ENCODE measurements around the gene SYAP1.
"Not testable (repeated sequence)": the region's sequence is repeated elsewhere in the genome, so short reads cannot be mapped to it uniquely, and the experiment has no call there.

Gene SYAP1

DNA sequence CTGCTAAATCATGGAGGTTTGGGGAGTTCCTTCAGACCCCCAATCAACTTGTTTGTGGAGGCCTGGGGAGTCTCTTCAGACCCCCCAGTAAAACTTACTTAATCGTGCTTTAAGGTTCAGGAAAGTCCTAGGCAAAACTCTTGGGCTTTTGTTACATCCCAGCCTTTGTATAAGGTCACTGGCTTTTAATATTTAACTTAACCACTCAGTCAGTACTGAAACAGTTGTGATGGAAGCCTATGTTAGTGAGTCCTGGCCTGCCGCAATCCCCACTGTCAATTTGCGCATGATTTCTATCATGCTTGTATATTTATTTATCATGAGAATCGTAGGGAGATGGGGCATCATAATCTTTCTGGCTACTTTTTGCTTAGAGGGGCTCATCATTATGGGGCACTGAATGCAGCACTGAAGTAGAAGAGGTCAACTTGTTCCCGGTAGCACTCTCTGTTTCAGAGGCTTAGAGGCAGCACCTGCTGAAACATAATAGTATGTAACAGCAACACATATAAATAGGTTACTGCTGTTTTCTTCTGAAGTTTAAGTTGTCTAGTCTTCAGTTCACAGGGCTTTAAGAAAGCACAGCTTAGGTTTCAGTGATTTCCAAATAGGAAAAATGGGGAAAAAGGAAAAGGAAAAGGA lies 7.1 kb downstream of the SYAP1 start:
- not testable (repeated sequence) for DNase-seq

DNA sequence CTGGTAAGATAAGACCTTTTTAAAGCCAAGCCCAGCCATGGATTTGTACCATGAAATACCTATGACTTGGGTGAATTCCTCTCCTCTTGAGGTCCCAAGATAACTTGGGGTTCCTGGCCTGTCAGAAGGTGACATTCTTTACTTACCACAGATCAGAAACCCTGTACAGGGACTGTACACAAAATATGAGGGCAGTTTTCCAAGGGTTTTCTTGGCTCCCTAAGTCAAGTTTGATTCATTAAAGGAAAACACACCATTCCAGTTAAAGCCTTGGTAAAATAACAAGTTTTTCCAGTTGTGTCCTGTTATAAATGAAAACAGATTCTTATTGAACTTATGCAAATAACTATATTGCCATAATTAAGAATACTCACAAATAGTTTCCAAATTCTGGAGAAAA lies 8.2 kb downstream of the SYAP1 start:
- no peak for DNase-seq

DNA sequence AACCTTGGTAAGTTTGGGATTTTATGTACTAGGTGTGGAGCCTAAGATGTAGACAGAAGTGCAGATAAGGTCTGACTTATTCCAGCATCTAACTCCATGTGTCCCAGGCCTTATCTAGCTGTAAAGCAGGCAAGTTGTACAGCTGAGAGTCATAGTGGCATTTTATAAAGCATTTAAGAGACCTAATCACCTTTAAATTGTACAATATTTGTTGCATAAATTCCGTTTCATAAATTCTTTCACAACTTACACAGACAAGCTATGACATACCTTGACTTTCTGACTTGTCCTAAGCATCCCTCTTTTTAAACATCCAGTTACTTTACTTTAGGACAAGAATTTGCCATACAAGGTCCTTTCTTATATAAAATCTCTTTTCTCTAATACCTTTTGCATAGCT lies 11.0 kb downstream of the SYAP1 start:
- no peak for DNase-seq

DNA sequence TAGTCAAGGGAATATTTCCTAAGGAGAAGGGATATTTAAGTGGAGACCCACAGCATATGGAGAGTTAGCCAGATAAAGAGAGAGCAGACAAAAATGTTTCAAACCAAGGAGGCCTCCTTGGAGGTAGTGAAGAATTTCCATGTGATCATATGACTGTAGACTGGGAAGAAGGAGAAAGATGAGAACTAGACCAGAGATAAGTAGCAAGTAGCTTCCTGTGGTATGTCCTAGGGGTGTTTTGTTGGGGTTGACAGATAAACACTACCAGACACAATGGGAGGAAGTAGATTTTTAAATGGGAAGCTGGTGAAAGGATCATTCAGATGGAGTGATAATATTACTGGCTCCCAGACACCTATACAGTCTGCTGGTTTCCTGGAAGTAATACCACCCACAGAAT lies 13.6 kb downstream of the SYAP1 start:
- DNase-seq = no peak

DNA sequence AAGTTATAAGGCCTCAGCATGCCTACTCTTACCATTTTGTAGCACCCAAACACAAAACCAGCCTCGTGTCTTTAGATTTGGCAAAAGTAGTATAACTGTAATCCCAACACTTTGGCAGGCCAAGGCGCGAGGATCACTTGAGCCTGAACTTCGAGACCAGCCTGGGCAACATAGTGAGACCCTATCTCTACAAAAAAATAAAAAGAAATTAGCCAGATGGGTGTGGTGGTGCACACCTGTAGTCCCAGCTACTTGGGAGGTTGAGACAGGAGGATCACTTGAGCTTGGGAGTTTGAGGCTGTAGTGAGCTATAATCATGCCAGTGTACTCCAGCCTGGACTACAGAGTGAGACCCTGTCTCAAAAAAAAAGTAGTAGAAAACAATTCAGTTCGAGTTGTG lies 17.6 kb downstream of the SYAP1 start:
- DNase-seq = no peak

DNA sequence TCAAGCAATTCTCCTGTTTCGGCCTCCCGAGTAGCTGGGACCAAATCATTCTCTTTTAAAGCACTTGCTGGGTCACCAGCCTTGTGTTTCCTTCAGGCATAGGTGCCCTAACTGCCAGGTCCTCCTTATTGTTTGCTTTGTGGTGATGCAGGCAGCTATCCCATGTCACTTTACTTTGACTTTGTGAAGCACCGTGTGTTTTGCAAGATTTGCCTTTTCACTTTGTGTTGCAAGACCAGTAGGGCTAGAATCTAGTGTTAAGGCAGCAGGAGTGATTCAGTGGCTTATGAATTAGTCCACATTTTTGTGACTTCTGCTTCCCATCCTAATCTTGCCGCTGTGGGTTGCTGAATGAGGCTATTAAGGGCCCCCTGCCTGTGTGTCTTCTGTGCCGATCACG lies 20.2 kb downstream of the SYAP1 start:
- DNase-seq = no peak

DNA sequence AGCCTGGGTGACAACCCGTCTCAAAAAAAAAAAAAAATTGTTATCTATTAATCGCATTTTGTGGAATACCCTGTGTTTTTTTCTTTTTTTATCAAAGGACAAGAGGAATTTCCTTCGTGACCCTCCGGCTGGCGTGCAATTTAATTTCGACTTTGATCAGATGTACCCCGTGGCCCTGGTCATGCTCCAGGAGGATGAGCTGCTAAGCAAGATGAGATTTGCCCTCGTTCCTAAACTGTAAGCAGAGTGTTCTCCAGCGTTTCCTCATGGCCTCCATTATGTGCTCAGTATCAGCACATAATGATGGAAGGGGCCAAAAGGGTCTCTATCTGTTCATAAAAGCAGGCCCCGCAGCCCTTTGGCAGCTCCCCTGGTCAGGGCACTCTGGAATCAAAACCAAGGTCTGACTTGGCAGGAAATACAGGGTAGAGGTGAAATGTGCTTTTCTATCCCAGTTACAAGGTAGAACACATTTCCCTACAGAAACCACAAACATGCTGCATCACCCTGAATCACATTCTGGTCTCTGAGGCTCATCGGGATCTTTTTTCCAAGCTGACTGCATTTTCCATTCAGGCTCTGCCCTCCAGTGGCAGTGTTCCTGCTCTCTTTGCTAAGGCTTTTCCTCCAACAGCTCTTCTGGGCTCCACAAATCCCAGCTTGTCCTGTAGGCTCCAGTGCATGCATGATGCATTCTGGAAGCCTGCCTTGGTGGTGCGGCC lies 24.4 kb downstream of the SYAP1 start:
- DNase-seq = no peak

DNA sequence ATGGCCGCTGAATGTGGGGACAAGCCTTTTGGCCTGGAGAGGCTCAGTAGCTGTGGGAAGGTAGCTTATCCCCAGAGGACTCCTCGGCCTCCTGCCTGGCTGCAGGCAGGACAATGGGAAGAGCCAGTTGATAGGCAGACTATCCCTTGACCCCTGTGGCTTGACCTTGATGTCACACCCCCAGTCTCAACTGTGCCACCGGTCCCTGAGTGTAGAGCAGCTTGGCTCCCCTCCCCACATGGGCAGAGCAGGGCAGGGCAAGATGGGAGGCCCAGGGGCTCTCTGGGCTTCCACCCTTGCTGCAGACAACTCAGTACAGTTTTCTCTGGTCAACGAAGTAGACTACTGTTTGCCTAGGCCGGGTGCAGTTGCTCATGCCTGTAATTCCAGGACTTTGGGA lies 25.7 kb downstream of the SYAP1 start:
- DNase-seq = no peak

DNA sequence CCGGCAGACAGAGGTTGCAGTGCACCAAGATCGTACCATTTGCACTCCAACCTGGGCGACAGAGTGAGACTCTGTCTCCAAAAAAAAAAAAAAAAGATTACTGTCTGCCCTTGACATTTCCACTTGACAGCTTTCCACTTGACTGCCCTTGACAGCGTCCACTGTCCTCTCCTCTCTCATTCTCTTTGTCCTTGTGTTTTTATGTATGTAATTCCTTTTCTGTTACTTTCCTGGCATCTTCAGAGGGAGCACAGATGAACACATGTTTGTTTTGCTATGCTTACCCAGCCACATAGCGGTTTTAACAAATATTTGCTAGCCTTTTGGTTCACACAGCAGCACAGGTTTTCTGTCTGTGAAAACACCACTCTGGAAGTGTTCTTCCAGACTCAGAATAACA lies 26.2 kb downstream of the SYAP1 start:
- no peak for DNase-seq

DNA sequence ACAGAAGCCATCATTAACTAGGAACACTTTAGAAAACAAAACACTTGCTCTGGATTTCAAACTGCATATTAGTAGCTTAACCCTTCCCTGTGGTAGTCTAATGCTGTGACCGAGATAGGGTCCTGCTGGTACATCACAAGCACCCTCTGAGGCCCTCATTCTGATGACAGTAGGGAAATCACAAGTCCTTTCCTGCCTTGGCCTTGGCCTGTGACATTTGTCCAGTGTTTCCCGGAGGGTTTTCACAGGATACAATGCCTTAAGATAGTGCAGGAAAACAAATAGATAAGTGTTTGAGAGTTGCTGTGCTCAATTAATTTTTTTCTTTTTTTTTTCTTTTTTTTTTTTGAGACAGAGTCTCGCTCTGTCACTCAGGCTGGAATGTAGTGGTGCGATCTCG lies 29.0 kb downstream of the SYAP1 start:
- DNase-seq = no peak

DNA sequence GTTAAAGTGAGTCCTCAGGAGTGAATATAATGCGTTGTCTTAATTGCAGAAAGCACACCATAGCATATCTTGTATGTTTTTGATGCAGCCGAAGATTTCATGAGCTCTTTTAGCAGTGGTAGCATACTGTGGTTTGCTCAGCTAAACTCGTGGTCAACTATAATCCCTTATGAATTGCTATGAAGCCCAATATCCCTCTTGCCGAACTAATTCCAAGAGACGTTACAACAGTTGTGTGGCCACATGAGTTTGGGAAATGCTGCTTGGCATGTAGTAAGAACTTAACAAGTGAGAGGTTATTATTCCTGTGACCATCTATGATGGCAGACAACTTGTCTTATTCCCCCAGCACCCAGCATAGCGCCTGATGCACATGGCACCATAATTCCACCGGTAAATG lies 30.7 kb downstream of the SYAP1 start:
- no peak for DNase-seq

DNA sequence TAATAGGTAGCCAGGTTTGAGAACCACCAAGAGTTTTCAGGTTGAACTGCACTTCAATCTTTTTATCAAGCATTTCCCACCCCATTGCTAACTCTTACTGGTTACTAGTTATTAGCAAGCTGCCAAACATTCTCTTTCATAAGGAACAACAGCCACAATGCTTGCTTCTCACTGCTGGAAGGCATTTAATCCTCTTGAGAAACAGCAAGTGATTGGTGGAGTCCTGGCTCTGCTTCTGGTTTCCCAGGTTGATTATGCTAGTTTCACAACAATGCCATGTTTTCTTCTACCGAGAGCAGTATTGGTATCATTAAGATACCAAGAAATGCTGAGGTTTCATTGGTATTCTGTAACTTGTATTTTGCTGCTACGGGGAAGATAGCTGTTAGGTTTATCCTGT lies 34.6 kb downstream of the SYAP1 start:
- no peak for DNase-seq

DNA sequence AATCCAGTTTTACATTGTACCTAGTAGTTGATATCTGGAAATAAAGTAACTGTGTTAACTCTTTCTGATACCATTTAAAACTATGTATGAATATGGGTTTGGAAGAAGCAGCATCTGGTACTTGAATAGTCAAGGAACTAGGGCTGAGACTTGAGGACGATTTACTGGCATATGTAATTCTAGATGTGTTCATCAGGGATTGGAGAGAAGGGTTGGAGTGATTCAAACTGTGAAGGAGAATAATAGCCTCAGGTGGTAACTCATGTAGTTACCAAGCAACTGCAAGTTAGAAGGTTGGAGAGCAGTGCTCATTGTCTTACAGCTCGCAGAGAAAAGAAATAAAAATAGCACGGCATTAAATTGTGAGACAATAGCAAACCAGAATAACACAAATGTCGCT lies 37.3 kb downstream of the SYAP1 start:
- DNase-seq = no peak

DNA sequence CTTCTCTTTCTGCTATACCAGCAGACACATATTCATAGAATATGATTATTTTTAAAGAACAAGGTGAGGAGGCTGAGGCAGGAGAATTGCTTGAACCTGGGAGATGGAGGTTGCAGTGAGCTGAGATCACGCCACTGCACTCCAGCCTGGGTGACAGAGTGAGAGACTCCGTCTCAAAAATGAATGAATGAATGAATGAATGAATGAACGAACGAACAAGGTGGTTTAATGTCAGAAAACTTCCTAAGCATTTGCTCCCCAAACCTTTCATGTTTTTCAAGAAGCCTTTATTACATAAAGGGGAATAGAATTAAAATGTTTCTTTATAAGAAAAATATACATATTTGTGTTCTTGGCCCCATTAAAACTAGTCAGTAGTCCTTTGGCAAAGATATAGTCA lies 42.1 kb downstream of the SYAP1 start:
- DNase-seq = not testable (repeated sequence)

DNA sequence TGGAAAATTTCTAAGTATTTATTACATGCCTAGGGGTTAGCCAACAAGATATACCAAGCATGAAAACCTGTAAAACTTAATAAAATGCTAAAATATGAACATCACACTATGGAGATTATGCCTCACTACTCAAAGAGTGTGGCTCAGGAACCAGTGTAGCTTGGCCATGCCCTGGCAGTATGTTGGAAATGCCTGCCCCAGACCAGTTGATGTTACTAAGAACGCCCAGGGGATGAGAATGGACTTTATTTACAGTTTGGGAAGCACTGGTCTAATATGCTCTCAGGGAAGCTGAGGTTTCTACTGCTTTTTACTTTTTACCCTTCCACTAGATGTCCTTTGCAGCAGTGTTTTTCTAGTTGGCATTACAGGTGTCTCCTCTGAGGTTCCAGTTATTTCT lies 43.2 kb downstream of the SYAP1 start:
- no peak for DNase-seq

DNA sequence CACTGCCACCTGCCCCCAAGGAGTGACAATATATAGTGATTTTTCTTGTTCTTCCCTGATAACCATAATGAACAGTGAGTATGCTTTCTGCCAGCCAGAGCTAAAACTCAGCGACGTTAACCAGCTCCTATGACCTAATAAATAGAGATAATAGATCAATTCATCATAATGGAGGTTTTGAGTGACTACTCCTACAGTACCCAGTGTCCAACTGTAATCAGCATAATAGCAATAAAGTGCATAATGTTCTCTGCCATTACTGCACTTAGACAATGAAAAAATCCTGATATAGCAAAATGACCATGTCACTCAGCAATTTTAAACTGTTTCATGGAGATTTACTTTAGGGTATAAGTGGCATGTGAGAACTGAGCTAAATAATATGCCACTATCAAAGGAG lies 46.2 kb downstream of the SYAP1 start:
- DNase-seq = no peak

DNA sequence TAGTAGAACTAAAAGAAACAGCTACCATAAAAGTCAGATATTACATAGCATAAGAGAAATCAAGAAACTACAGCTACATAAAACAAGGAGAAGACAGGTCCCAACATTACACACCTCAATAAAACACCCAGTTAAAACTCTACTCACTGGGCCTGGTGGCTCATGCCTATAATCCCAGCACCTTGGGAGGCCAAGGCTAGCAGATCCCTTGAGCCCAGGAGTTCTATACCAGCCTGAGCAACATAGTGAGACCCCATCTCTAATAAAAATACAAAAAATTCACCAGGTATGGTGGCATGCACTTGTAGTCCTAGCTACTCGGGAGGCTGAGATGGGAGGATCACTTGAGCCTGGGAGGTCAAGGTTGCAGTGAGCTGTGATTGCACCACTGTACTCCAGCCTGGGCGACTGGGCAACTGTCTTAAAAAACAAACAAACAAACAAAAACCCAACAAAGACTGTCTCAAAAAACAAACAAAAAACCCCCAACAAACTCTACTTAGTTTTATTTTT lies 51.6 kb downstream of the SYAP1 start:
- DNase-seq = no peak

DNA sequence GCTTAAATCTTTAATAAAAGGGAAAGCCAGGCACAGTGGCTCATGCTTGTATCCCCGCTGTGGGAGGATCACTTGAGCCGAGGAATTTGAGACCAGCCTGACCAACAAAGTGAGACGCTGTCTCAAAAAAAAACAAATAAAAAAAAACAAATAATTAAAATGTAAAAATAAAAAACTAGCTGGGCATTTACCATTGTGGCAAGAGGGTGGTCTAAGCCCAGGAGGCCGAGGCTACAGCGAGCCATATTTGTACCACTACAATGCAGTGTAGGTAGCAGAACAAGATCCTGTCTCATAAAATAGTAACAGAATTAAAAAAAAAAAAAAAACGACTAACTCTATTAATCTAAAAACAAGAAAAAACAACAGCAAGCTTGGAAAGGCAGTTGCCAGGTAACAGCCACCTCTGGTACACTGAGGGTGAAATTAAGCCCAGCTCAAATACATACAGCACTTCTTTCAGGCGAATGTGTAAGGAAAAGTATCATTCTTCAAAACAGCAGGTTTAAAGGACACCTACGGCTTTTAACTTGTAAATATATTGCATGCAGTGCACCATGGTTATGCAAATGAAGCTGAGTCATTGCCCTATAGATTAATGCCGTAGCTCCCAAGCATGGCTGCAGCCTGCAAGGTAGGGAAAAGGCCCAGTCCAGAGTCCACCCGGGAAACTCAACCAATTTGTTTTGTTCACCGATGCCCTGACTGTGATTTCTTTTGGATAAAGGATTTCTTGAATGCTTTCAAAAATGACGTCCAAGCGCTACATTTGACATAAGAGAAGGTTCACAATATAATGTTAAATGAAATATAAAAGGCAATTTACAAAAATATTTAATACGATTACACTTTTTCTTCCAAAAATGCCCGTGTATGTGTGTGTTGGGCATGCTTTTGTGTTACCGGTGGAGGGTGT lies 52.3 kb downstream of the SYAP1 start:
- no peak for DNase-seq

DNA sequence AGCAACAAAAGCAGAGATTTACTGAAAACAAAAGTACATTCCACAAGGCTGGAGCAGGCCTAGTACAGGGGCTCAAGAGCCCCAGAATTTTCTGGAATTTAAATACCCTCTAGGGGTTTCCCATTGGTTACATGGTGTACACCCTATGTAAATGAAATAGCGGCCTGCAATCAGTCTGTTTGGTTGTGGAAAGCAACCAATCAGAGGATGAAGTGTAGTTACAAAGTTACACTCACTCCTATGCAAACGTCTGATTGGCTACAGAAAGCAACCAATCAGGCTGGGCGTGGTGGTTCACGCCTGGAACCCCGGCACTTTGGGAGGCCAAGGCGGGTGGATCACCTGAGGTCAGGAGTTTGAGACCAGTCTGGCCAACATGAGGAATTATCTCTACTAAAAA lies 53.0 kb downstream of the SYAP1 start:
- no peak for DNase-seq

DNA sequence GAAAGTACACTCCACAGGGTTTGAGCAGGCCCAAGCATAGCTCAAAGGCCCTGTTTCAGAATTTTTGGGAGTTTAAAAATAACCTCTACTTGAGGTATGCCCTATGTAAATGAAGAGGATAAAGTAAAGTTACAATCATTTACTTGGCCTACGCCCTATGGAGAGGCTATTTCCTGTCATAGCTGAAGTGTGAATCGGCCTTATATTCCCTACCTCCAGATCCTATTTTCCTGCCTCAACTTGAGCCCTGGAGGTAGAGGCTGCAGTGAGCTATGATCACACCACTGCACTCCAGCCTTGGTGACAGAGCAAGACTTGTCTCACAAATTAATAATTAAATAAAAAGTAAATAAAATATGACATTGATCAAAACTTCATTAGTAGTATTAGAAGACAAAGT lies 55.3 kb downstream of the SYAP1 start:
- no peak for DNase-seq

DNA sequence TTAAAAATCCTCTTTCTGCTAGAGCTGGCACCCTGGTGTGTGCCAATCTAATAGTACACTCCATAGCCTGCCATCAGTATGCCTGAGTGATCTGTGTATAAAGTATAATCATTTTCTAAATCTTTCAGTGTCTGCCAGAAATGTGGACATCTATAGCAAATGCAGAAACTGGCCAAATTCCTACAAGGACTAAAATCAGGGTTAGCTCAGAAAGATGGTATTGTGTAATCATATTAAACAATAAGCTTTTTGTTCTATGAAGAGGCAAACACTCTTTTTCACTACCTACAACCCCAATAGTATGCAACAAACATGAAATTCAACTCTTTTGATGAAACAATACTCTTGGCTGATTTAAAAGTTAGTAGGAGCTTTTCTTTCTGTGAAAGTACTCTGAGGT lies 59.1 kb downstream of the SYAP1 start:
- DNase-seq = no peak

DNA sequence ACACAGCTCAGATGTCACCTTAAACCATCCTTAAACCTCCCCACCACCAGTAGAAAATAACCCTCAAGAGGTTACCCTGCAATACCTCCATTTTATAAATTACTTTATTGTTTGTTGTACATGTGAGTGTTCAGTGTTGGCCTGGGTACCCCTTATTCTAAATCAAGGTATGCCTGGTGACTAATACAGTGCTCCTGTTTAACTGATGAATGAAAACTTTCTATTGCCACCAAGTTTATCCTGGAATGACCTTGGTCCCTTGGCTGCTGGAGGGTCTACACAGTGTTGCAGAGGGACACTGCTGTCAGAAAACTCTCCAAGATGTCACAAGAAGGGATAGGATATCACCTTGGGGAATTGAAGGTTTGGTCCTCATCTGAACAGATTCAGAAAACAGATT lies 59.6 kb downstream of the SYAP1 start:
- no peak for DNase-seq

DNA sequence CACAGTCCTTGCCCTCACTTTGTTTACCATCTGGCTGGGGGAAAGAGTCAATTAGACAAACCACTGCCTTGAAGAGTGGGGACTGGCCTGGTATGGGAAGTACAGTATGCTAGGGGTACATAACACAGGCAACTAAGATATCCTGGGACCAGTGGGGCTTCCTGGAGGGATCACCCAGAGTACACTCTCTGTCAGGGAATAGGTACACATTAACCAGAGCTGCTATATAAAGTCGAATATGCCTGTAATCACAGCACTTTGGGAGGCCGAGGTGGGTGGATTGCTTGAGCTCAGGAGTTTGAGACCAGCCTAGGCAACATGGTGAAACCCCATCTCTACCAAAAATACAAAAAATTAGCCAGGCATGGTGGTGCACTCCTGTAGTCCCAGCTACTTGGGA lies 60.4 kb downstream of the SYAP1 start:
- DNase-seq = not testable (repeated sequence)

DNA sequence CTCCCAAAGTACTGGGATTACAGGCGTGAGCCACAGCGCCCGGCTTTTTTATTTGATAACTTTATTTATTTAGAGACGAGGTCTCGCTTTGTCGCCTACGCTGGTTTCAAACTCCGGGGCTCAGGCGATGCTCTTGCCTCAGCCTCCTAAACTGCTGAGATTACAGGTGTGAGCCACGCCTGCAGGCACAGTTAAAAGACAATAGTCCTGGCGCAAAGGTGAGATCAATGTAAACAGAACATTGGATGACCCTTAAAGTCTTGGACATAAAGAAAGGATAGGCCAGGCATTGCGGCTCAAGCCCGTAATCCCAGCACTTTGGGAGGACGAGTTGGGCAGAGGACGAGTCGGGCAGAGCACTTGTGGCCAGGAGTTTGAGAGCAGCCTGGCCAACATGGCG lies 64.0 kb downstream of the SYAP1 start:
- no peak for DNase-seq
